WTC11 (cell line): ENCODE measurements around the gene FTL.

Experiments
- CREB1 ChIP-seq: sonication (generic); formaldehyde crosslinking; IDR thresholded peaks from 2 replicates; pipeline ENCODE4 v1.8.0; 2023; ENCODE audit warnings: mild to moderate bottlenecking, missing genetic modification reagents
- USF2 ChIP-seq: sonication (generic); formaldehyde crosslinking; IDR thresholded peaks from 2 replicates; pipeline ENCODE4 v1.8.1; 2023; ENCODE audit warnings: mild to moderate bottlenecking, missing genetic modification reagents, moderate library complexity
- TF ChIP-seq, protein P1 (sequence below): sonication (generic); formaldehyde crosslinking; IDR thresholded peaks from 2 replicates; pipeline ENCODE4 v1.8.1; 2022; ENCODE audit warnings: mild to moderate bottlenecking, moderate library complexity, missing genetic modification reagents

GRCh38 chr19:48961051-48961649 is 4.0 kb upstream of the FTL start:
- TF ChIP-seq, protein P1, sequence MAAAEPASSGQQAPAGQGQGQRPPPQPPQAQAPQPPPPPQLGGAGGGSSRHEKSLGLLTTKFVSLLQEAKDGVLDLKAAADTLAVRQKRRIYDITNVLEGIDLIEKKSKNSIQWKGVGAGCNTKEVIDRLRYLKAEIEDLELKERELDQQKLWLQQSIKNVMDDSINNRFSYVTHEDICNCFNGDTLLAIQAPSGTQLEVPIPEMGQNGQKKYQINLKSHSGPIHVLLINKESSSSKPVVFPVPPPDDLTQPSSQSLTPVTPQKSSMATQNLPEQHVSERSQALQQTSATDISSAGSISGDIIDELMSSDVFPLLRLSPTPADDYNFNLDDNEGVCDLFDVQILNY (CRISPR knock-in tag): no peak
- TF ChIP-seq USF2 (CRISPR knock-in tag) (no peak), CREB1 (CRISPR knock-in tag) (no peak)
